ENCODE measurements around the gene OPN3. TPM values are rescaled to one million over a fixed set of nuclear protein-coding genes. Genes with fewer than 3 reads are reported as not detected.

The OPN3 gene
- total RNA-seq, 1 donor from 2014 or later: 15.5 TPM

DNA sequence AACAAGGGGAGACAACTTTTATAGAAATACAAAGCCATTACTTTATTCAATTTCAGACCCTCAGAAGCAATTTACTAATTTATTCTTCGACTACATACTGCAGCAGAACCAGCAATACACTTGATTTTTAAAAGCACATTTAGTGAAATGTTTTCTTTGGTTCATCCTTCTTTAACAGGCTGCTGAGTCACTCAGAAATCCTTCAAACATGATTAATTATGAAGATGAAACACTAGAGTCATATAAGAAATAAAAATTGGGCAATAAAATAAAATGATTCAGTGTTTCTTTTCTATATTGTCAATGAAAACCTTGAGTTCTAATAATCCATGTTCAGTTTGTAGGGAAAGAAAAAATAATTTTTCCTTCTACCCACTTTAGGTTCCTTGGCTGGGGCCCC lies 47.0 kb downstream of the OPN3 start:
- H3K9me3 ChIP-seq: no peaks in the 10 kb centered on the region
- no peaks in the 10 kb centered on the region for H3K4me1 ChIP-seq
- no peak overlapping the region for H3K27ac ChIP-seq
- intact Hi-C loops (cut with DNase I): no loop called here
- TF ChIP-seq, protein P1, sequence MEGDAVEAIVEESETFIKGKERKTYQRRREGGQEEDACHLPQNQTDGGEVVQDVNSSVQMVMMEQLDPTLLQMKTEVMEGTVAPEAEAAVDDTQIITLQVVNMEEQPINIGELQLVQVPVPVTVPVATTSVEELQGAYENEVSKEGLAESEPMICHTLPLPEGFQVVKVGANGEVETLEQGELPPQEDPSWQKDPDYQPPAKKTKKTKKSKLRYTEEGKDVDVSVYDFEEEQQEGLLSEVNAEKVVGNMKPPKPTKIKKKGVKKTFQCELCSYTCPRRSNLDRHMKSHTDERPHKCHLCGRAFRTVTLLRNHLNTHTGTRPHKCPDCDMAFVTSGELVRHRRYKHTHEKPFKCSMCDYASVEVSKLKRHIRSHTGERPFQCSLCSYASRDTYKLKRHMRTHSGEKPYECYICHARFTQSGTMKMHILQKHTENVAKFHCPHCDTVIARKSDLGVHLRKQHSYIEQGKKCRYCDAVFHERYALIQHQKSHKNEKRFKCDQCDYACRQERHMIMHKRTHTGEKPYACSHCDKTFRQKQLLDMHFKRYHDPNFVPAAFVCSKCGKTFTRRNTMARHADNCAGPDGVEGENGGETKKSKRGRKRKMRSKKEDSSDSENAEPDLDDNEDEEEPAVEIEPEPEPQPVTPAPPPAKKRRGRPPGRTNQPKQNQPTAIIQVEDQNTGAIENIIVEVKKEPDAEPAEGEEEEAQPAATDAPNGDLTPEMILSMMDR (IDR thresholded peaks at IDR 0.05): no peak
- TF ChIP-seq POLR2A (IDR thresholded peaks at IDR 0.05) (no peak), POLR2AphosphoS5 (IDR thresholded peaks at IDR 0.05; ENCODE audit: insufficient read depth in 1 of 2, low read depth in 1 of 2) (no peak)
- H3K4me3 ChIP-seq: no peak overlapping the region
- DNase-seq (ENCODE audit: extremely low spot score in 2 of 2): no peak
- no peaks in the 10 kb centered on the region for H3K27me3 ChIP-seq
- no peaks in the 10 kb centered on the region for H3K36me3 ChIP-seq

GRCh38 chr1:241592273-241592958 lies 47.8 kb downstream of the OPN3 start:
- no peak overlapping the region for H3K4me3 ChIP-seq
- no peaks in the 10 kb centered on the region for H3K36me3 ChIP-seq
- no peak overlapping the region for H3K27ac ChIP-seq
- no peaks in the 10 kb centered on the region for H3K9me3 ChIP-seq
- H3K4me1 ChIP-seq: no peaks in the 10 kb centered on the region
- H3K27me3 ChIP-seq: no peaks in the 10 kb centered on the region
- intact Hi-C loops (cut with DNase I): no loop called here
- TF ChIP-seq, protein P1 (IDR thresholded peaks at IDR 0.05): no peak
- peak in 1 of 2 donors; percentile 56 for TF ChIP-seq POLR2AphosphoS5 (IDR thresholded peaks at IDR 0.05; ENCODE audit: insufficient read depth in 1 of 2, low read depth in 1 of 2)
- TF ChIP-seq POLR2A (IDR thresholded peaks at IDR 0.05): no peak
- DNase-seq (ENCODE audit: extremely low spot score in 2 of 2): no peak

- Histone ChIP-seq H3K9me3 (no peaks in the 10 kb centered on the region), H3K27me3 (no peaks in the 10 kb centered on the region), H3K36me3 (no peaks in the 10 kb centered on the region), H3K4me1 (no peaks in the 10 kb centered on the region), H3K27ac (no peak overlapping the region), H3K4me3 (no peak overlapping the region)
- DNase-seq (ENCODE audit: extremely low spot score in 2 of 2): no peak
- TF ChIP-seq POLR2AphosphoS5 (IDR thresholded peaks at IDR 0.05; ENCODE audit: insufficient read depth in 1 of 2, low read depth in 1 of 2) (no peak), POLR2A (IDR thresholded peaks at IDR 0.05) (no peak)
- TF ChIP-seq, protein P1 (IDR thresholded peaks at IDR 0.05): no peak
- intact Hi-C loops (cut with DNase I): no loop called here
Measured at GRCh38 chr1:241591736-241592135, 48.4 kb downstream of the OPN3 start.

DNA sequence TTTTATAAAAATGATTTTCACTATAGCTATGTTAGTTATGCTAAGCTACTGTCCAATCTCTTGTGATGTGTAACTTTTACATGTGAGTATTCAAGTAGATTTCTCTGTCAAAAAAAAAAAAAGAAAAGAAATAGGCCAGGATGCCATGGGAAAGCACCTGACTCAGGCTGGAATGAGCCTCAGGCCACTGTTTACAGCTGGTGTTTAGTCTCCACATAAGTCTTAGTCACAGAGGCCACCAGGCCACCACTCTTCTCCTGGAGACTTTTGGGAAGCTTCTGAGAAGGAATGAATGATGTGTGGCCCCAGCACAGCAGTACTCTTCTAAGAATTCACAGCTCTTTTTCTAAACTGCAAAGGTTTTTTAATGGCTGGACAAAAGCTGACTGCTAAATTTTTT lies 48.9 kb downstream of the OPN3 start:
- TF ChIP-seq POLR2A (IDR thresholded peaks at IDR 0.05): no peak
- TF ChIP-seq POLR2AphosphoS5 (IDR thresholded peaks at IDR 0.05; ENCODE audit: insufficient read depth in 1 of 2, low read depth in 1 of 2): no peak
- TF ChIP-seq, protein P1 (IDR thresholded peaks at IDR 0.05): no peak
- H3K4me3 ChIP-seq: no peak overlapping the region
- no peak overlapping the region for H3K27ac ChIP-seq
- H3K9me3 ChIP-seq: no peaks in the 10 kb centered on the region
- H3K27me3 ChIP-seq: no peaks in the 10 kb centered on the region
- intact Hi-C loops (cut with DNase I): no loop called here
- H3K36me3 ChIP-seq: no peaks in the 10 kb centered on the region
- DNase-seq (ENCODE audit: extremely low spot score in 2 of 2): no peak
- no peaks in the 10 kb centered on the region for H3K4me1 ChIP-seq

DNA sequence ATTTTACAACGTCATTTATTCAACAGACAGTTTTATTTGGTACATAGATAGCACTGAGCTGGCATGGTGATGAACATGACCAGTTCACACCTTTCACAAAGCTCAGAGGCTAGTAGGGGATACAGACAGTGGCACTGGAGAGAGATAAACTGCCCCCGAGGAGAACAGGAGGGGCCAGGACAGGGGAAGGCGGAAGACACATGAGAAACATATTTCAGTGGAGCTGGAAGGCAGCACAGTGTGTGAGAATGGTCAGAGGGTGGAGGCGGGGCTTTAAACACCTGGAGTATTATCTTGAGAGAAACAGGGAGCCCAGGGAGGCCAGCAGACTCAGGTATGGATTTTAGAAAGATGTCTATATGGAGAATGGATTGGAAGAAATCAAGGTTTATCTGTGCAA lies 49.5 kb downstream of the OPN3 start:
- H3K4me1 ChIP-seq: no peaks in the 10 kb centered on the region
- TF ChIP-seq, protein P1 (IDR thresholded peaks at IDR 0.05): no peak
- TF ChIP-seq POLR2A (IDR thresholded peaks at IDR 0.05) (no peak), POLR2AphosphoS5 (IDR thresholded peaks at IDR 0.05; ENCODE audit: insufficient read depth in 1 of 2, low read depth in 1 of 2) (no peak)
- intact Hi-C loops (cut with DNase I): no loop called here
- H3K4me3 ChIP-seq: no peak overlapping the region
- H3K36me3 ChIP-seq: no peaks in the 10 kb centered on the region
- H3K27me3 ChIP-seq: no peaks in the 10 kb centered on the region
- no peak for DNase-seq (ENCODE audit: extremely low spot score in 2 of 2)
- no peak overlapping the region for H3K27ac ChIP-seq
- no peaks in the 10 kb centered on the region for H3K9me3 ChIP-seq

All from vagina (tissue), 2 donors.